GM18498 (cell line): ENCODE results near the gene TTC39B.
"Not testable (repeated sequence)": the region's sequence is repeated elsewhere in the genome, so short reads cannot be mapped to it uniquely, and the experiment has no call there.

ENCODE experiments used
- ATAC-seq: cut with Tn5 transposase; IDR thresholded peaks from one replicate; pipeline ENCODE4 v1.9.1; 2021; ENCODE audit warnings: mild to moderate bottlenecking, moderate library complexity; ENCODE audit not compliant: unreplicated experiment

The TTC39B gene

DNA sequence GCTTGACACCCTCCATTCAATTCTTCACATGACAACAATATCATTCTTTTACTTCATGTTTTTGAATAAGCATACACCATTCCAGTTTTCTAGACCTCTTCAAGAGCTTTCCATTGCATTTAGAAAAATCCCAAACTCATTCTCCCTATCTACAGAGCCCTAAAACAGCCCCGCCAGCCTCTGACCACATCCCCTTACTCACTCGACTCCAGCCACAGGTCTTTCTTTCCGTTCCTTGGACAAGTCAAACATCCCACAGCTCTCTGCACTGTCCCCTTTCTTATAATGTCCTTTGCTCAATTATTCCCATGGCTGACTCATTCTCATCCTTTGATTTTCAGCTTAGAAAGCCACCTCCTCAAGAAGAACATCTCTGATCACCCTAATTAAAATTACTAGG, 38.2 kb downstream of the TTC39B start:
- no peak for ATAC-seq

DNA sequence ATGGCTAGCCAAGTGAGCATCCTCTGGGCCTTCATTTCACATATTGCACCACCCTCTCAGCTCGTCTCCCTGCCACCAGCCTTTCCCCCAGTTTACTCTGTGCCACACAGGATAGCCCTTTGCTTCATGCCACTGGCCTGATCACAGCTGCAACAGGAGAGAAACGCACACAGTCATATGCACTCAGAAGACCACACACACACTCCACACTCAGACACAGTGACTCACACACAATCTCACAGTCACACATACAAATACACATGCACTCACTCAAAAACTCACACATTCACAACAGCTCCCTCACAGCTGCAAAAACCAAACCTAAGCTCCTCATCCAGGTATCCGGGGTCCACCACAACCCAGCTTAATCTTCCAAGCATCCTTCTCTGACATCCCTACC, 38.7 kb downstream of the TTC39B start:
- no peak for ATAC-seq

DNA sequence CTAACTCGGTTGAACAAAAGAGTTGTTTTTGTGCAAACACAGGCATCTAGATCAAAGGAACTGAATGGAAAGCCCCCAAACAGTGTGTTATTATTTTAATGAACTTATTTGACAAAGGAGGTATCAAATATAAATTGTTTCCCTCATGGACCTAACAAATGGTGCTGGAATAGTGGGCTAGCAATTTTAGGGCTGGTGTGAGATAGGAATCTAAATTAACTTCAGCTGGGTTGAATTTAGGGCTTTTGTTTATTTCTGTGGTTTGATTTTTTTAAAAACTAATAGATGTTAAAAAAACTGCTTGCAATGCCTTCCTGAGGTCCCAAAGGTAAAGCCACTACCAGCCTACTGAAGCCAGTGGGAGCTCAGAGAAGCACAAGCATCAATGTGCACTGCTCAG, 42.1 kb downstream of the TTC39B start:
- ATAC-seq: no peak

- no peak for ATAC-seq
These were observed 44.4 kb downstream of the TTC39B start for GRCh38 chr9:15262581-15262980.

- no peak for ATAC-seq
These were observed 50.6 kb downstream of the TTC39B start for GRCh38 chr9:15256426-15256825.

DNA sequence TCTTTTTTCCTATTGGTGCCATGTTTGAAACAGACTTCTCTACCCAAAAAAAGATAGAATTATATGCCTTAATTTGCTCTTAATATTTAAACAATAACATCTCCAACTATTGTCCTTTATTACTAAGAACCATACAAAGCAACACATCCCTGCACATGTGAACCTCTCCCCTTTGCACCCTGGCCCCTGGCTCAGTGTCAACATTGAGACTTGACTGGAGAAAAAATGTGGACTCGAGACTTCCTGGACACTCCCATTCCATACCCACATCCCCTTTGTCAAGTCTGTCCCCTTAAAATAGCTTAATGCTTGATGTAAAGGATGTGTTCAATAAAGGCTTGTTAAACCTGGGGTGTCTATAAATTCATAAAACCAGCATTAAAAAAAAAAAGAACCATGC, 53.2 kb downstream of the TTC39B start:
- no peak for ATAC-seq

GRCh38 chr9:15253197-15253596, 53.8 kb downstream of the TTC39B start:
- no peak for ATAC-seq

- no peak for ATAC-seq
These were observed 57.0 kb downstream of the TTC39B start for GRCh38 chr9:15249981-15250380.

GRCh38 chr9:15249042-15249818, 57.8 kb downstream of the TTC39B start:
- ATAC-seq: no peak

GRCh38 chr9:15248621-15249020, 58.4 kb downstream of the TTC39B start:
- no peak for ATAC-seq

- ATAC-seq: no peak
These were observed 58.9 kb downstream of the TTC39B start for GRCh38 chr9:15248081-15248480.

DNA sequence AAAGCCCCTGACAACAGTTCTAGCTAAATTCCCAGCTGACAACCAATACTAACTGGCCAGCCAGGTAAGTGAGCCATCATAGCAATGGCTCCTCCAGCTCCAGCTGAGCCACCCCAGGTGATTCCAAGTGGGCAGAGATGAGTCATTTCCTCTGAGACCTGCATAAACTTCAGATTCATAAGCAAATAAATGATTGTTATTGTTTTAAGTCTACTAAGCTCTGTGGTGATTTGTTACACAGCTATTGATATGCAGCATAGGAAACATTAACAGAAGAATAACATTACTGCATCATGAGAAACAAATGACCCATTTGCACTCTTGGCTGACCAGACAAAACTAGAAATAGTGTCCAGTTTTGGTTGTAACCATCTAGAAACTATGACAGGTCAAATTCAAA, 60.3 kb downstream of the TTC39B start:
- ATAC-seq: no peak

DNA sequence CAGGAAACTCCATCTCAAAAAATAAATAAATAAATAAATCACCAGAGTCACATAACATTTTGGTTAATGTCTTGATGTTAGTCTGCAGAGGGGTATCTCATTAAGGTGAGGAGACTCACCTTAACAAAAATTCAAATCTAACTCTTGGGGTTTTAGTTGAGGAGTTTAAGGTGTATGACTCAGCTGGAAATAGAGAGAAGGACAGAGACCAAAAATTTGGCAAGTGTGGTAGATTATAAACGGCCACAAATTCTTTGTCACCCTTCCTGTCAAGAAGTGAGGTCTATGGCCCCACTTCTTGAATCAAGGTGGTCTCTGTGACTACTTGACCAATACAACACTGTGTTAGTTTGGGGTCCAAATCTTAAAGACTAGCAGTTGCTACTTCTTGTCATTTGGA, 60.8 kb downstream of the TTC39B start:
- ATAC-seq: no peak

GRCh38 chr9:15244001-15244441, 63.0 kb downstream of the TTC39B start:
- no peak for ATAC-seq

DNA sequence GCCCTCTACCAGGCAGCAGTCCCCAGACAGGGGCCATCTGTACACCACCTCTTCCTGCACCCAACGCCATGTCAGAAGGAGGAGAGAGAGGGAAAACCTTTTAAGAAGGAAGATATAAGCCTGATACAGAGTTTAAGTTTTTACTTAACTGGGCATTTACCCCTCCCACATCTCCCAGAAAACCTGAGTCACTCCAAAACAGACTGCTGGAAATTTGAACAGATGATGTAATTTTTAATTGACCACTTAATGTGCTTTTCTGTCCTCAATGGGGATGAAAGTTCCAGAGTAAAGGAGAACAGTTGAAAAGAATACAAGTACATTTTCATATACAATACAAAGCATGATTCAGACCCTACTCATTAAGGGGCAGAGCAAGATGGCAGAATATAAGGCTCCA, 63.9 kb downstream of the TTC39B start:
- ATAC-seq: no peak

GRCh38 chr9:15240927-15241326, 66.1 kb downstream of the TTC39B start:
- no peak for ATAC-seq

GRCh38 chr9:15239816-15240215, 67.2 kb downstream of the TTC39B start:
- no peak for ATAC-seq

GRCh38 chr9:15238646-15239045, 68.4 kb downstream of the TTC39B start:
- ATAC-seq: no peak

DNA sequence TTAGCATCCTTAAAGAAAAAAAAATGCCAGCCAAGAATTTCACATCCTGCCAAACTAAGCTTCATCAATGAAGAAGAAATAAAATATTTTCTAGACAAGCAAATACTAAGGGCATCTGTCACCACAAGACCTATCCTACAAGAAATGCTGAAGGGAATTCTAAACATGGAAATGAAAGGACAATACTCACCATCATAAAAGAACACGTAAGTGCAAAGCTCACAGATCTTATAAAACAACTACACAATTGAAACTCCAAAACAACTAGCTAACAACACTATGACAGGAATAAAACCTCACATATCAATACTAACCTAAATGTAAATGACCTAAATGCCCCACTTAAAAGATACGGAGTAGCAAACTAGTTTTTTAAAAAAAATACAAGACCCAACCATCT, 71.4 kb downstream of the TTC39B start:
- no peak for ATAC-seq

- ATAC-seq: not testable (repeated sequence)
These were observed 73.0 kb downstream of the TTC39B start for GRCh38 chr9:15233941-15234490.

- ATAC-seq: not testable (repeated sequence)
These were observed 74.2 kb downstream of the TTC39B start for GRCh38 chr9:15232706-15233280.
